CD4-positive, alpha-beta T cell (primary cell): ENCODE measurements around the gene ARID1B. TPM values are rescaled to one million over a fixed set of nuclear protein-coding genes. Genes with fewer than 3 reads are reported as not detected.

Source experiments
- ATAC-seq: fragments of 200-7000 bp; cut with Tn5 transposase; one replicate; pipeline ENCODE4 v1.10.0; 2022; ENCODE audit warnings: mild to moderate bottlenecking; ENCODE audit not compliant: poor library complexity
- CTCF ChIA-PET: fragments of 350-600 bp; sonication (Branson Sonifier 250); formaldehyde crosslinking; loops from one replicate; lab custom pipeline; 2021; ENCODE audit warnings: antibody characterized with exemption, inconsistent platforms; lab: Charles Lee
- POLR2A ChIA-PET: fragments of 350-600 bp; sonication (Branson Sonifier 250); formaldehyde crosslinking; loops from one replicate; lab custom pipeline; 2021; ENCODE audit warnings: antibody characterized with exemption, inconsistent platforms; lab: Charles Lee
- DNase-seq, 14 experiments: peaks; one replicate each; pipeline ENCODE4 v3.0.0-alpha.2; 2013 to 2020; ENCODE audit warnings: mixed read lengths in 2 of 14
- H3K27ac ChIP-seq, 2 donors: one replicate each; pipeline versions ENCODE4 v1.5.1 to v1.7.0; 2013; ENCODE audit warnings: low read length in 2 of 2, low read depth in 1 of 2, mild to moderate bottlenecking in 1 of 2
- H3K27me3 ChIP-seq, 2 experiments: 1 replicate in 1 of 2; 2 replicates in 1 of 2; pipeline versions ENCODE4 v1.6.1 to v1.7.0; 2013; ENCODE audit warnings: low read length in 2 of 2, control low read depth in 1 of 2, mild to moderate bottlenecking in 1 of 2, moderate library complexity in 1 of 2; ENCODE audit not compliant: insufficient read depth in 2 of 2, control insufficient read depth in 1 of 2
- H3K36me3 ChIP-seq: one replicate; pipeline ENCODE4 v1.6.1; 2013; ENCODE audit warnings: low read length, control low read depth; ENCODE audit not compliant: insufficient read depth
- H3K4me1 ChIP-seq: one replicate; pipeline ENCODE4 v1.6.1; 2013; ENCODE audit warnings: low read length, control low read depth; ENCODE audit not compliant: insufficient read depth
- H3K4me3 ChIP-seq: one replicate; pipeline ENCODE4 v1.5.1; 2013; ENCODE audit warnings: mild to moderate bottlenecking, low read length, moderate library complexity
- H3K9me3 ChIP-seq, 2 experiments: 1 replicate in 1 of 2; 2 replicates in 1 of 2; pipeline versions ENCODE4 v1.6.1 to v1.7.0; 2013; ENCODE audit warnings: low read length in 2 of 2, mild to moderate bottlenecking in 2 of 2, control low read depth in 1 of 2, moderate library complexity in 1 of 2; ENCODE audit not compliant: control insufficient read depth in 1 of 2, insufficient read depth in 1 of 2
- H3K27ac Mint-ChIP-seq: one replicate; pipeline ENCODE4 v1.8.0; 2020; ENCODE audit warnings: mixed read lengths
- H3K27me3 Mint-ChIP-seq: one replicate; pipeline ENCODE4 v1.8.0; 2021; ENCODE audit warnings: mixed read lengths
- H3K36me3 Mint-ChIP-seq: one replicate; pipeline ENCODE4 v1.8.0; 2021; ENCODE audit warnings: low read depth, mixed read lengths
- H3K4me1 Mint-ChIP-seq: one replicate; pipeline ENCODE4 v1.8.0; 2021; ENCODE audit warnings: low read depth, mixed read lengths
- H3K4me3 Mint-ChIP-seq: one replicate; pipeline ENCODE4 v1.8.0; 2020; ENCODE audit warnings: mild to moderate bottlenecking, mixed read lengths
- H3K9me3 Mint-ChIP-seq: one replicate; pipeline ENCODE4 v1.8.0; 2020; ENCODE audit warnings: mixed read lengths
- intact Hi-C, 2 experiments: fragments of 100-400 bp; cut with DNase I in 1 of 2; cut with micrococcal nuclease in 1 of 2; formaldehyde crosslinking; loops; one replicate each; pipeline versions ENCODE4 v1.15.1 to v1.9.0; 2023 to 2025; cut with DNase I, micrococcal nuclease
- total RNA-seq, 174 experiments: library from RNA in 2 of 174; stranded (reverse) in 2 of 174; gene quantifications; one replicate each; pipeline ENCODE4 v1.2.3 and lab custom pipeline; 2021 to 2026
- TF ChIP-seq, protein P1 (sequence below): fragments of 200-600 bp; IDR thresholded peaks from one replicate; pipeline ENCODE4 v1.8.0; 2022; ENCODE audit warnings: antibody characterized with exemption, mild to moderate bottlenecking

The ARID1B gene
- total RNA-seq, 2 experiments from 2014 or later: 120 to 125 TPM

GRCh38 chr6:156985309-156985708, 208.1 kb downstream of the ARID1B start:
- Mint-ChIP-seq H3K36me3 (no peaks in the 10 kb centered on the region), H3K4me1 (peaks cover 89% of the 10 kb centered on the region), H3K4me3 (no peak overlapping the region), H3K9me3 (no peaks in the 10 kb centered on the region), H3K27ac (peak overlapping the region; percentile 9), H3K27me3 (no peaks in the 10 kb centered on the region)
- TF ChIP-seq, protein P1, sequence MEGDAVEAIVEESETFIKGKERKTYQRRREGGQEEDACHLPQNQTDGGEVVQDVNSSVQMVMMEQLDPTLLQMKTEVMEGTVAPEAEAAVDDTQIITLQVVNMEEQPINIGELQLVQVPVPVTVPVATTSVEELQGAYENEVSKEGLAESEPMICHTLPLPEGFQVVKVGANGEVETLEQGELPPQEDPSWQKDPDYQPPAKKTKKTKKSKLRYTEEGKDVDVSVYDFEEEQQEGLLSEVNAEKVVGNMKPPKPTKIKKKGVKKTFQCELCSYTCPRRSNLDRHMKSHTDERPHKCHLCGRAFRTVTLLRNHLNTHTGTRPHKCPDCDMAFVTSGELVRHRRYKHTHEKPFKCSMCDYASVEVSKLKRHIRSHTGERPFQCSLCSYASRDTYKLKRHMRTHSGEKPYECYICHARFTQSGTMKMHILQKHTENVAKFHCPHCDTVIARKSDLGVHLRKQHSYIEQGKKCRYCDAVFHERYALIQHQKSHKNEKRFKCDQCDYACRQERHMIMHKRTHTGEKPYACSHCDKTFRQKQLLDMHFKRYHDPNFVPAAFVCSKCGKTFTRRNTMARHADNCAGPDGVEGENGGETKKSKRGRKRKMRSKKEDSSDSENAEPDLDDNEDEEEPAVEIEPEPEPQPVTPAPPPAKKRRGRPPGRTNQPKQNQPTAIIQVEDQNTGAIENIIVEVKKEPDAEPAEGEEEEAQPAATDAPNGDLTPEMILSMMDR: no peak
- H3K27me3 ChIP-seq: no peaks in the 10 kb centered on the region
- POLR2A ChIA-PET: interaction anchor here (0.9 kb wide), 1 partner anchor 20 kb away, joined by 3 read pairs; no protein-coding TSS in a partner anchor
- no peak overlapping the region for H3K27ac ChIP-seq
- H3K4me1 ChIP-seq: peaks cover 42% of the 10 kb centered on the region
- DNase-seq (no peak), ATAC-seq (no peak)
- CTCF ChIA-PET: no interaction called here
- H3K4me3 ChIP-seq: no peak overlapping the region
- H3K9me3 ChIP-seq: no peaks in the 10 kb centered on the region
- H3K36me3 ChIP-seq: no peaks in the 10 kb centered on the region
- intact Hi-C loops: no loop called here

DNA sequence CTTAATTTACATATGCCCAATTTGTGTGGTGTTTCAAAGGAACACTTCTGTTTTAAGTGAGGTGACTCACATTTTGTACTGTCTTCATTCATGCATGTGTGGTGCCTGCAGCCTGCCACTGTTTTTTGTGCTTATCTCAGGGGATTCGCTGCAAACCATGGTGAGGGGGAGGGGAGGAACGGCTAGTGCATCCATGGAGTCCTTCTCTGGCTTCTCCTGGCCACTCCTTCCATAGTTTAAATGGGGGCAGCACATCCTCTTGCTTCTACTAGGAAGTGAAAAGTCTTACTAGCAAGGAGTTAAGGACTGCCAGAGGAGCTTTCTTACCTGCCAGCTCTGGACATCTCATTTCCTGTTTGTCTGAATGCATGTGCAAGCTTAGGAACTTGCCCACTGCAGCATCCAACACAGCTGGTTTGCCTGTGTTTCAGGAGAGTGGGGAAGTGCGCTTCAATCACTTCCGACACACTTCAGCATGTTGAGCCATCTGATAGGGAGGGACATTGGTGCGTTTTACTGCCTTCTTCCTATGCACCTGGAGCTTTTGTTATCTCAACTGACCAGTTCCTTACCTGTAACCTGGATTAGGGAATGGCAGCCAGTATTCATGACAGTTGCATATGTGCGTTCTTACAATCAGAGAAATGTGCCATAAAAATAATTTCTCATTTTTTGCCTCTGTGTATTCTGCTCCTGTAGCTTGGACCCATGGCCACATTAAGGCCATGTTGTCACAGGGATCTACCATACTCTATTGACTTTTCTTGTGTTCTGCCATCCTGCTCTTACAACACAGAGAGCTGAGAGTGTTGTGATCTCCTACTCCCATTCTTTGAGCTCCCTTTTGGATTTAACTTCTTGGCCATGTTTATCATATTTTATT, 211.3 kb downstream of the ARID1B start:
- ChIA-PET CTCF (no interaction called here), POLR2A (interaction anchor here (1.0 kb wide), 1 partner anchor 14 kb away, joined by 3 read pairs; no protein-coding TSS in a partner anchor)
- no peak overlapping the region for H3K27ac ChIP-seq
- no peaks in the 10 kb centered on the region for H3K27me3 ChIP-seq
- ATAC-seq (peak; percentile 46), DNase-seq (peak in 1 of 14 experiments; percentile 20)
- H3K4me1 ChIP-seq: peaks cover 30% of the 10 kb centered on the region
- Mint-ChIP-seq H3K27me3 (no peaks in the 10 kb centered on the region), H3K9me3 (no peaks in the 10 kb centered on the region), H3K4me3 (peak overlapping the region; percentile 2), H3K27ac (peak overlapping the region; percentile 10), H3K36me3 (no peaks in the 10 kb centered on the region), H3K4me1 (peaks cover 75% of the 10 kb centered on the region)
- intact Hi-C loops: no loop called here
- H3K36me3 ChIP-seq: no peaks in the 10 kb centered on the region
- TF ChIP-seq, protein P1: no peak
- H3K9me3 ChIP-seq: no peaks in the 10 kb centered on the region
- H3K4me3 ChIP-seq: no peak overlapping the region

- no peak overlapping the region for H3K27ac ChIP-seq
- no peaks in the 10 kb centered on the region for H3K9me3 Mint-ChIP-seq
- no peaks in the 10 kb centered on the region for H3K27me3 Mint-ChIP-seq
- ChIA-PET POLR2A (interaction anchor here (1.0 kb wide), 1 partner anchor 15 kb away, joined by 3 read pairs; no protein-coding TSS in a partner anchor), CTCF (no interaction called here)
- no peak overlapping the region for H3K4me3 ChIP-seq
- peak overlapping the region; percentile 10 for H3K27ac Mint-ChIP-seq
- H3K36me3 Mint-ChIP-seq: no peaks in the 10 kb centered on the region
- no peaks in the 10 kb centered on the region for H3K27me3 ChIP-seq
- intact Hi-C loops: no loop called here
- H3K36me3 ChIP-seq: no peaks in the 10 kb centered on the region
- no peaks in the 10 kb centered on the region for H3K9me3 ChIP-seq
- TF ChIP-seq, protein P1: no peak
- peaks cover 23% of the 10 kb centered on the region for H3K4me1 ChIP-seq
- no peak for DNase-seq
- no peak for ATAC-seq
- H3K4me3 Mint-ChIP-seq: no peak overlapping the region
- peaks cover 67% of the 10 kb centered on the region for H3K4me1 Mint-ChIP-seq
Measured at GRCh38 chr6:156989159-156989806, 212.1 kb downstream of the ARID1B start.
